PC-9 (cell line): ENCODE data around the gene DCAF6. TPM values are rescaled to one million over a fixed set of nuclear protein-coding genes. Genes with fewer than 3 reads are reported as not detected.
"Not testable (repeated sequence)": the region's sequence is repeated elsewhere in the genome, so short reads cannot be mapped to it uniquely, and the experiment has no call there.

ENCODE experiments used
- Bru-seq: library from RNA; stranded (reverse); fragments of 400-500 nt; gene quantifications from one replicate; lab custom pipeline; 2021; lab: Mats Ljungman, UMichigan
- BruChase-seq, 2 experiments: library from RNA; stranded (reverse); fragments of 400-500 nt; gene quantifications; one replicate each; lab custom pipeline; 2021; lab: Mats Ljungman, UMichigan
- BruUV-seq: library from RNA; stranded (reverse); fragments of 400-500 nt; replicated peaks from 2 replicates; lab custom pipeline; 2021; lab: Mats Ljungman, UMichigan
- CTCF ChIA-PET: fragments of 300-600 bp; sonication (Branson Sonifier 250); formaldehyde crosslinking; loops from one replicate; lab custom pipeline; 2022; ENCODE audit warnings: antibody characterized with exemption; lab: Charles Lee
- POLR2A ChIA-PET: fragments of 300-600 bp; sonication (Branson Sonifier 250); formaldehyde crosslinking; loops from one replicate; lab custom pipeline; 2022; ENCODE audit warnings: antibody characterized with exemption; ENCODE audit not compliant: unreplicated experiment; lab: Charles Lee
- DNase-seq, 2 experiments: peaks; one replicate each; pipeline versions ENCODE4 v3.0.0 to v3.0.0-alpha.2; 2015 to 2022; ENCODE audit warnings: mixed read lengths in 1 of 2
- H2AFZ ChIP-seq: fragments of 200-600 bp; sonication (generic); 2 replicates; pipeline ENCODE4 v1.8.1; 2017; ENCODE audit warnings: antibody characterized with exemption
- H3F3A ChIP-seq: fragments of 200-600 bp; sonication (generic); 2 replicates; pipeline ENCODE4 v1.8.1; 2017; ENCODE audit warnings: antibody characterized with exemption, mild to moderate bottlenecking, low read depth; ENCODE audit not compliant: insufficient read depth
- H3K27ac ChIP-seq: fragments of 200-600 bp; sonication (generic); 2 replicates; pipeline ENCODE4 v1.6.1; 2016; ENCODE audit warnings: mixed run types
- H3K27me3 ChIP-seq: fragments of 200-600 bp; sonication (generic); 2 replicates; pipeline ENCODE4 v1.6.1; 2016; ENCODE audit warnings: low read depth, mixed run types; ENCODE audit not compliant: insufficient read depth
- H3K36me3 ChIP-seq: fragments of 200-600 bp; sonication (generic); 2 replicates; pipeline ENCODE4 v1.6.1; 2016; ENCODE audit warnings: low read depth, mixed run types
- H3K4me1 ChIP-seq: fragments of 200-600 bp; sonication (generic); replicated peaks from 2 replicates; pipeline ENCODE4 v1.6.1; 2016; ENCODE audit warnings: mixed run types; ENCODE audit not compliant: insufficient read depth
- H3K4me2 ChIP-seq: fragments of 200-600 bp; sonication (generic); 2 replicates; pipeline ENCODE4 v1.6.1; 2017; ENCODE audit warnings: mixed run types
- H3K4me3 ChIP-seq: fragments of 200-600 bp; sonication (generic); 2 replicates; pipeline ENCODE4 v1.6.1; 2016; ENCODE audit warnings: mixed run types
- H3K79me2 ChIP-seq: fragments of 200-600 bp; sonication (generic); 2 replicates; pipeline ENCODE4 v1.6.1; 2017; ENCODE audit warnings: low read depth, mixed run types
- H3K9me2 ChIP-seq: fragments of 200-600 bp; sonication (generic); 2 replicates; pipeline ENCODE4 v1.8.1; 2017; ENCODE audit warnings: mild to moderate bottlenecking; ENCODE audit not compliant: insufficient read depth
- H3K9me3 ChIP-seq: fragments of 200-600 bp; sonication (generic); 2 replicates; pipeline ENCODE4 v1.8.1; 2016; ENCODE audit warnings: low read depth; ENCODE audit not compliant: insufficient read depth
- H4K20me1 ChIP-seq: fragments of 200-600 bp; sonication (generic); 2 replicates; pipeline ENCODE4 v1.8.1; 2017; ENCODE audit not compliant: insufficient read depth
- EZH2 ChIP-seq: fragments of 200-600 bp; sonication (generic); IDR thresholded peaks from 2 replicates; pipeline ENCODE4 v1.8.0; 2017; ENCODE audit warnings: antibody characterized with exemption, low read depth
- intact Hi-C: fragments of 100-400 bp; cut with micrococcal nuclease; formaldehyde crosslinking; loops from one replicate; pipeline ENCODE4 v1.10.0; 2022; ENCODE audit not compliant: unreplicated experiment
- long read RNA-seq: library from polyadenylated mRNA; stranded (forward); transcript quantifications from one replicate; pipeline ENCODE4 v2.0.0, GENCODE V29; 2022
- total RNA-seq: library from RNA; stranded (reverse); gene quantifications from 2 replicates; pipeline ENCODE4 v1.2.3, GENCODE V29; 2021
- TF ChIP-seq, protein P1 (sequence below): fragments of 200-600 bp; sonication (generic); conservative IDR thresholded peaks from 2 replicates; pipeline ENCODE4 v1.6.1; 2017; ENCODE audit warnings: mixed run types, antibody characterized with exemption, mild to moderate bottlenecking, moderate library complexity

Gene DCAF6, protein sequence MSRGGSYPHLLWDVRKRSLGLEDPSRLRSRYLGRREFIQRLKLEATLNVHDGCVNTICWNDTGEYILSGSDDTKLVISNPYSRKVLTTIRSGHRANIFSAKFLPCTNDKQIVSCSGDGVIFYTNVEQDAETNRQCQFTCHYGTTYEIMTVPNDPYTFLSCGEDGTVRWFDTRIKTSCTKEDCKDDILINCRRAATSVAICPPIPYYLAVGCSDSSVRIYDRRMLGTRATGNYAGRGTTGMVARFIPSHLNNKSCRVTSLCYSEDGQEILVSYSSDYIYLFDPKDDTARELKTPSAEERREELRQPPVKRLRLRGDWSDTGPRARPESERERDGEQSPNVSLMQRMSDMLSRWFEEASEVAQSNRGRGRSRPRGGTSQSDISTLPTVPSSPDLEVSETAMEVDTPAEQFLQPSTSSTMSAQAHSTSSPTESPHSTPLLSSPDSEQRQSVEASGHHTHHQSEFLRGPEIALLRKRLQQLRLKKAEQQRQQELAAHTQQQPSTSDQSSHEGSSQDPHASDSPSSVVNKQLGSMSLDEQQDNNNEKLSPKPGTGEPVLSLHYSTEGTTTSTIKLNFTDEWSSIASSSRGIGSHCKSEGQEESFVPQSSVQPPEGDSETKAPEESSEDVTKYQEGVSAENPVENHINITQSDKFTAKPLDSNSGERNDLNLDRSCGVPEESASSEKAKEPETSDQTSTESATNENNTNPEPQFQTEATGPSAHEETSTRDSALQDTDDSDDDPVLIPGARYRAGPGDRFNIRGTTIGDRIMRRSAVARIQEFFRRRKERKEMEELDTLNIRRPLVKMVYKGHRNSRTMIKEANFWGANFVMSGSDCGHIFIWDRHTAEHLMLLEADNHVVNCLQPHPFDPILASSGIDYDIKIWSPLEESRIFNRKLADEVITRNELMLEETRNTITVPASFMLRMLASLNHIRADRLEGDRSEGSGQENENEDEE
- total RNA-seq (51.8 and 77.4 TPM in 2 replicates), Bru-seq, nascent RNA (percentile 94 among the genes with signal in this experiment), BruChase-seq, experiment 1, labeled RNA remaining after a 2-hour chase (percentile 94 among the genes with signal in this experiment), BruChase-seq, experiment 2, labeled RNA remaining after a 6-hour chase (percentile 77 among the genes with signal in this experiment)
- long read RNA-seq, transcript DCAF6-201 (19 exons, 3,186 nt) = major isoform, 136 of 196 reads
- long read RNA-seq, transcript DCAF6-203 (20 exons, 3,302 nt) = minor isoform, 17 of 196 reads
- long read RNA-seq, partial matches to known transcripts = 12 of 196 reads
- long read RNA-seq, other reads (novel, unspliced or antisense) = 31 of 196 reads

DNA sequence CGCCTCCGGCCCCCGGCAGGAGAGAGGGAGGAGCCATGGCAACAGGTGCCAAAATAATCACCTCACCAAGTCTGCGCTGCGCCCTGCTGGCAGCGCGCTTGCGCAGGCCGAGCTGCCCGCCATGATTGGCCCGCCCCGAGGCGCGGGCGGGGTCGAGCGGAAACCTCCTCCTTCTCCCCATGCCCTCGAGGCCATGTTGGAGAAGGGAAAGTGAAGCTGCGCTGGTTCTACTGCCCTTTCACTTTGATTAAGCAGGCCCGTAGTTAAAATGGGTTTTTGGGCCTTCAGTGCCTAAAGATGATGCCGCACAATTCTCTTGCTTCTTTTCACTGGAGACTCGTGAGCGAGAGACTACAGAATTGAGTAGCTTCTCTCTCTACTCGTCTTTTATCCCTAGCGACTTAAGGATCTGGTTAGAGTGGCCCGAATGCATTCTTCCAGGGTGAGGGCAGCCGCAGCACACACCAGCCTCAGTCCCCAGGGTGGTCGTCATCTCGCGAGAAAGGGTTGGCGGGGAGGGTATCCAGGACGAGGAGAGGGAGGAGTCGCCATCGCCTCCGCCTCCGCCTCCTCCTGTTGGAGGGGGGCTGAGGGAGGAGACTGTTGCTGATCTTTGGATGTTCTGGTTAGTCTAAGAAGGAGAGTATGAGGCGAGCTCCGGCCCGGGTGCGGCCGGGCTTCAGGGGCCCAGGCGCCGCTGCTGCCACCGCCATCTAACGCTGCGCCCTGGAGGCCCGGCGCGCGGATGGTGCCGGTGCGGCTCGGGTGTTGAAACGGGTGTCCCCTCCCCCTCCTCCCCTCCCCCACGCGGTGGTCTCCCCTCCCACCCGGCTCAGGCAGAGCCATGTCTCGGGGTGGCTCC is at the start of gene DCAF6:
Gene DCAF6, plus strand, starts transcription at position 616 of the 862 bp plus-strand sequence. Its CDS starts 229 bp downstream, at position 845.
- POLR2A ChIA-PET = interaction anchor here (0.6 to 1.0 kb wide), 5 partner anchors 116 to 1011 kb away, joined by 3 to 6 read pairs (median 5); partner anchors contain the start of gene POU2F1
- Histone ChIP-seq H3F3A (peaks cover 13% of the 10 kb centered on the region; the same call in 1 of the 2 replicates), H3K27me3 (no peaks in the 10 kb centered on the region), H3K79me2 (peaks cover 82% of the 10 kb centered on the region), H3K4me1 (peaks cover 36% of the 10 kb centered on the region), H4K20me1 (no peaks in the 10 kb centered on the region), H3K4me3 (peak within 1 kb of the TSS; percentile 82), H2AFZ (peak within 1 kb of the TSS; percentile 90), H3K36me3 (no peaks in the 10 kb centered on the region), H3K9me2 (no peaks in the 10 kb centered on the region), H3K9me3 (no peaks in the 10 kb centered on the region), H3K4me2 (peak within 1 kb of the TSS; percentile 91), H3K27ac (peak within 1 kb of the TSS; percentile 94)
- TF ChIP-seq, protein P1, sequence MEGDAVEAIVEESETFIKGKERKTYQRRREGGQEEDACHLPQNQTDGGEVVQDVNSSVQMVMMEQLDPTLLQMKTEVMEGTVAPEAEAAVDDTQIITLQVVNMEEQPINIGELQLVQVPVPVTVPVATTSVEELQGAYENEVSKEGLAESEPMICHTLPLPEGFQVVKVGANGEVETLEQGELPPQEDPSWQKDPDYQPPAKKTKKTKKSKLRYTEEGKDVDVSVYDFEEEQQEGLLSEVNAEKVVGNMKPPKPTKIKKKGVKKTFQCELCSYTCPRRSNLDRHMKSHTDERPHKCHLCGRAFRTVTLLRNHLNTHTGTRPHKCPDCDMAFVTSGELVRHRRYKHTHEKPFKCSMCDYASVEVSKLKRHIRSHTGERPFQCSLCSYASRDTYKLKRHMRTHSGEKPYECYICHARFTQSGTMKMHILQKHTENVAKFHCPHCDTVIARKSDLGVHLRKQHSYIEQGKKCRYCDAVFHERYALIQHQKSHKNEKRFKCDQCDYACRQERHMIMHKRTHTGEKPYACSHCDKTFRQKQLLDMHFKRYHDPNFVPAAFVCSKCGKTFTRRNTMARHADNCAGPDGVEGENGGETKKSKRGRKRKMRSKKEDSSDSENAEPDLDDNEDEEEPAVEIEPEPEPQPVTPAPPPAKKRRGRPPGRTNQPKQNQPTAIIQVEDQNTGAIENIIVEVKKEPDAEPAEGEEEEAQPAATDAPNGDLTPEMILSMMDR = no peak
- no peak for TF ChIP-seq EZH2
- BruUV-seq = no TSS peak
- CTCF ChIA-PET = no interaction called here
- peak; percentile 93 to 97 for DNase-seq
- intact Hi-C loops = loop anchor here (1.0 to 10.0 kb wide), 5 partner anchors 116 to 711 kb away; partner anchors contain the start of genes MPZL1 and POU2F1

DNA sequence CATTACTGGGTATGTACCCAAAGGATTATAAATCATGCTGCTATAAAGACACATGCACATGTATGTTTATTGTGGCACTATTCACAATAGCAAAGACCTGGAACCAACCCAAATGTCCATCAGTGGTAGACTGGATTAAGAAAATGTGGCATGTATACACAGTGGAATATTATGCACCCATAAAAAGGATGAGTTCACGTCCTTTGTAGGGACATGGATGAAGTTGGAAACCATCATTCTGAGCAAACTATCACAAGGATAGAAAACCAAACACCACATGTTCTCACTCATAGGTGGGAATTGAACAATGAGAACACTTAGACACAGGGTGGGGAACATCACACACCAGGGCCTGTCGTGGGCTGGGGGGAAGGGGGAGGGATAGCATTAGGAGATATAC is 49.3 kb upstream of the DCAF6 start:
- H2AFZ ChIP-seq, POLR2A ChIA-PET, H3K27ac ChIP-seq, H3K79me2 ChIP-seq, H3F3A ChIP-seq, CTCF ChIA-PET, intact Hi-C loops, H4K20me1 ChIP-seq, H3K4me1 ChIP-seq, H3K27me3 ChIP-seq, H3K4me2 ChIP-seq, H3K9me2 ChIP-seq, BruUV-seq, DNase-seq, H3K4me3 ChIP-seq, H3K9me3 ChIP-seq, H3K36me3 ChIP-seq: not testable (repeated sequence)

DNA sequence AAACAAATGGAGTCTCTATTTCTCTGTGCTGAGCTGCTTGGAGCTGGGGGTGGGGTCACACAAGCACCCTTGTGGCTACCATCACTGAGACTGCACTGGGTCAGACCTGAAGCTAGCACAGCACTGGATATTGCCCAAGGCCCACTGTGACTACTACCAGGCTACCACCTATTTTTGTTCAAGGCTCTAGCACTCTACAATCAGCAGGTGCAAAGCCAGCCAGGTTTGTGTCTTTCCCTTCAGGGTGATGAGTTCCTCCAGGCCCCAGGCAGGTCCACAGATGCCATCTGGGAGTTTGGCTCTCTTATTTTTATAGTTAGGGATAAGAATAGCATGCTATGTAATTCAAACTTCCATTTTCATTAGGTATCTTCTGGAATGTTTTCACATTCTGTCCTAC is 46.1 kb upstream of the DCAF6 start:
- TF ChIP-seq EZH2 = no peak
- TF ChIP-seq, protein P1 = no peak
- POLR2A ChIA-PET = no interaction called here

More for the DNA sequence above, 46.1 kb upstream of the DCAF6 start:
- no peak overlapping the region for H3K27ac ChIP-seq
- H3K79me2 ChIP-seq = no peaks in the 10 kb centered on the region
- H3K9me3 ChIP-seq = no peaks in the 10 kb centered on the region
- CTCF ChIA-PET = no interaction called here
- H3K4me2 ChIP-seq = no peak overlapping the region
- no peaks in the 10 kb centered on the region for H3K9me2 ChIP-seq
- BruUV-seq = no TSS peak
- DNase-seq = no peak
- H3F3A ChIP-seq = no peaks in the 10 kb centered on the region
- intact Hi-C loops = no loop called here
- no peak overlapping the region for H3K4me3 ChIP-seq
- H3K36me3 ChIP-seq = no peaks in the 10 kb centered on the region
- H4K20me1 ChIP-seq = no peaks in the 10 kb centered on the region
- no peaks in the 10 kb centered on the region for H3K4me1 ChIP-seq
- H3K27me3 ChIP-seq = no peaks in the 10 kb centered on the region
- H2AFZ ChIP-seq = no peak overlapping the region
